ENCODE results near the gene BLTP3A.

GRCh38 chr6:34793877-34794276 is 2.0 kb downstream of the BLTP3A start:
- TF ChIP-seq KDM5B (CRISPR knock-in tag; IDR thresholded peaks at IDR 0.05; ENCODE audit: borderline replicate concordance) (no peak), RXRB (CRISPR knock-in tag; IDR thresholded peaks at IDR 0.05; ENCODE audit: borderline replicate concordance) (no peak), CBX2 (IDR thresholded peaks at IDR 0.05; ENCODE audit: low read depth, low read length) (no peak), CBX2 (CRISPR knock-in tag; IDR thresholded peaks at IDR 0.05; ENCODE audit: low read depth) (no peak), ZNF432 (CRISPR knock-in tag; IDR thresholded peaks at IDR 0.05; ENCODE audit: borderline replicate concordance) (no peak), HDAC6 (IDR thresholded peaks at IDR 0.05; ENCODE audit: low read depth, low read length) (no peak), YY1 (IDR thresholded peaks at IDR 0.05; ENCODE audit: insufficient read depth, insufficient replicate concordance, low read depth, low read length) (no peak), ZNF282 (IDR thresholded peaks at IDR 0.05; ENCODE audit: partially characterized antibody) (no peak), TCF7L2 (IDR thresholded peaks at IDR 0.05; ENCODE audit: low read depth, low read length) (no peak), RARG (CRISPR knock-in tag; IDR thresholded peaks at IDR 0.05; ENCODE audit: low read depth) (no peak), ZNF878 (CRISPR knock-in tag; IDR thresholded peaks at IDR 0.05) (no peak)
- TF ChIP-seq, protein P1, sequence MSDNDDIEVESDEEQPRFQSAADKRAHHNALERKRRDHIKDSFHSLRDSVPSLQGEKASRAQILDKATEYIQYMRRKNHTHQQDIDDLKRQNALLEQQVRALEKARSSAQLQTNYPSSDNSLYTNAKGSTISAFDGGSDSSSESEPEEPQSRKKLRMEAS (IDR thresholded peaks at IDR 0.05) = no peak
- TF ChIP-seq, protein P2, sequence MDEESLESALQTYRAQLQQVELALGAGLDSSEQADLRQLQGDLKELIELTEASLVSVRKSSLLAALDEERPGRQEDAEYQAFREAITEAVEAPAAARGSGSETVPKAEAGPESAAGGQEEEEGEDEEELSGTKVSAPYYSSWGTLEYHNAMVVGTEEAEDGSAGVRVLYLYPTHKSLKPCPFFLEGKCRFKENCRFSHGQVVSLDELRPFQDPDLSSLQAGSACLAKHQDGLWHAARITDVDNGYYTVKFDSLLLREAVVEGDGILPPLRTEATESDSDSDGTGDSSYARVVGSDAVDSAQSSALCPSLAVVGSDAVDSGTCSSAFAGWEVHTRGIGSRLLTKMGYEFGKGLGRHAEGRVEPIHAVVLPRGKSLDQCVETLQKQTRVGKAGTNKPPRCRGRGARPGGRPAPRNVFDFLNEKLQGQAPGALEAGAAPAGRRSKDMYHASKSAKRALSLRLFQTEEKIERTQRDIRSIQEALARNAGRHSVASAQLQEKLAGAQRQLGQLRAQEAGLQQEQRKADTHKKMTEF (CRISPR knock-in tag; IDR thresholded peaks at IDR 0.05) = no peak
- TF ChIP-seq, protein P3, sequence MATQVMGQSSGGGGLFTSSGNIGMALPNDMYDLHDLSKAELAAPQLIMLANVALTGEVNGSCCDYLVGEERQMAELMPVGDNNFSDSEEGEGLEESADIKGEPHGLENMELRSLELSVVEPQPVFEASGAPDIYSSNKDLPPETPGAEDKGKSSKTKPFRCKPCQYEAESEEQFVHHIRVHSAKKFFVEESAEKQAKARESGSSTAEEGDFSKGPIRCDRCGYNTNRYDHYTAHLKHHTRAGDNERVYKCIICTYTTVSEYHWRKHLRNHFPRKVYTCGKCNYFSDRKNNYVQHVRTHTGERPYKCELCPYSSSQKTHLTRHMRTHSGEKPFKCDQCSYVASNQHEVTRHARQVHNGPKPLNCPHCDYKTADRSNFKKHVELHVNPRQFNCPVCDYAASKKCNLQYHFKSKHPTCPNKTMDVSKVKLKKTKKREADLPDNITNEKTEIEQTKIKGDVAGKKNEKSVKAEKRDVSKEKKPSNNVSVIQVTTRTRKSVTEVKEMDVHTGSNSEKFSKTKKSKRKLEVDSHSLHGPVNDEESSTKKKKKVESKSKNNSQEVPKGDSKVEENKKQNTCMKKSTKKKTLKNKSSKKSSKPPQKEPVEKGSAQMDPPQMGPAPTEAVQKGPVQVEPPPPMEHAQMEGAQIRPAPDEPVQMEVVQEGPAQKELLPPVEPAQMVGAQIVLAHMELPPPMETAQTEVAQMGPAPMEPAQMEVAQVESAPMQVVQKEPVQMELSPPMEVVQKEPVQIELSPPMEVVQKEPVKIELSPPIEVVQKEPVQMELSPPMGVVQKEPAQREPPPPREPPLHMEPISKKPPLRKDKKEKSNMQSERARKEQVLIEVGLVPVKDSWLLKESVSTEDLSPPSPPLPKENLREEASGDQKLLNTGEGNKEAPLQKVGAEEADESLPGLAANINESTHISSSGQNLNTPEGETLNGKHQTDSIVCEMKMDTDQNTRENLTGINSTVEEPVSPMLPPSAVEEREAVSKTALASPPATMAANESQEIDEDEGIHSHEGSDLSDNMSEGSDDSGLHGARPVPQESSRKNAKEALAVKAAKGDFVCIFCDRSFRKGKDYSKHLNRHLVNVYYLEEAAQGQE (IDR thresholded peaks at IDR 0.05; ENCODE audit: borderline replicate concordance in 1 of 2, low read depth in 1 of 2, low read length in 2 of 2) = no peak

All from HepG2 (cell line).